H1 (cell line): ENCODE data around the gene WLS. TPM values are rescaled to one million over a fixed set of nuclear protein-coding genes. Genes with fewer than 3 reads are reported as not detected.

Experiments
- CTCF ChIA-PET: fragments of 300-600 bp; sonication (Branson Sonifier 250); formaldehyde crosslinking; loops from one replicate; lab custom pipeline; 2021; ENCODE audit not compliant: partially characterized antibody; lab: Charles Lee
- POLR2A ChIA-PET: fragments of 300-600 bp; sonication (Branson Sonifier 250); formaldehyde crosslinking; loops from one replicate; lab custom pipeline; 2021; ENCODE audit warnings: inconsistent platforms; ENCODE audit not compliant: partially characterized antibody; lab: Charles Lee
- DNase-seq, 2 experiments: peaks; one replicate each; pipeline versions ENCODE4 v3.0.0 to v3.0.0-alpha.2; 2010 to 2022; ENCODE audit warnings: low spot score in 2 of 2, low read depth in 1 of 2, mixed read lengths in 1 of 2
- FAIRE-seq: peaks from 2 replicates; lab custom pipeline; 2011; peaks lifted over from hg19 to GRCh38; lab: Jason Lieb, UNC
- H2AFZ ChIP-seq: 2 replicates; pipeline ENCODE4 v1.8.1; 2012; ENCODE audit warnings: low read length, inconsistent platforms
- H2AK5ac ChIP-seq: 2 replicates; pipeline ENCODE4 v1.6.1; 2013; ENCODE audit warnings: low read depth, low read length
- H2BK120ac ChIP-seq: replicated peaks from 2 replicates; pipeline ENCODE3; 2013; ENCODE audit warnings: low read depth, low read length, inconsistent platforms
- H2BK12ac ChIP-seq: 2 replicates; pipeline ENCODE4 v1.6.1; 2013; ENCODE audit warnings: low read depth, low read length
- H2BK15ac ChIP-seq: 2 replicates; pipeline ENCODE4 v1.6.1; 2013; ENCODE audit warnings: low read length
- H2BK20ac ChIP-seq: 2 replicates; pipeline ENCODE4 v1.6.1; 2013; ENCODE audit warnings: low read length
- H2BK5ac ChIP-seq: 2 replicates; pipeline ENCODE4 v1.6.1; 2013; ENCODE audit warnings: low read depth, low read length
- H3K14ac ChIP-seq: 2 replicates; pipeline ENCODE4 v1.6.1; 2013; ENCODE audit warnings: inconsistent platforms; ENCODE audit not compliant: insufficient read length
- H3K18ac ChIP-seq: 2 replicates; pipeline ENCODE4 v1.6.1; 2013; ENCODE audit warnings: low read length; ENCODE audit errors: extremely low read depth
- H3K23ac ChIP-seq: 2 replicates; pipeline ENCODE4 v1.6.1; 2013; ENCODE audit warnings: inconsistent platforms; ENCODE audit not compliant: insufficient read length
- H3K23me2 ChIP-seq: 2 replicates; pipeline ENCODE4 v1.6.1; 2013; ENCODE audit warnings: low read depth, low read length
- H3K27ac ChIP-seq: 2 replicates; pipeline ENCODE4 v1.6.1; 2011; ENCODE audit warnings: low read depth, low read length, inconsistent platforms
- H3K27me3 ChIP-seq, 4 experiments: replicated peaks in 1 of 4; 1 replicate in 1 of 4; 2 replicates in 3 of 4; pipeline versions ENCODE4 v1.6.1 to v1.8.1; 2011 to 2013; ENCODE audit warnings: low read length in 3 of 4, mild to moderate bottlenecking in 3 of 4, inconsistent platforms in 2 of 4, mixed read lengths in 2 of 4, moderate library complexity in 1 of 4; ENCODE audit not compliant: control insufficient read depth in 3 of 4, insufficient read depth in 3 of 4; ENCODE audit errors: extremely low read depth in 1 of 4
- H3K36me3 ChIP-seq, 4 experiments: 2 replicates each; pipeline versions ENCODE4 v1.6.1 to v1.8.1; 2011 to 2013; ENCODE audit warnings: mild to moderate bottlenecking in 4 of 4, low read length in 3 of 4, moderate library complexity in 2 of 4, control low read depth in 1 of 4, inconsistent platforms in 1 of 4; ENCODE audit not compliant: insufficient read depth in 4 of 4, control insufficient read depth in 2 of 4
- H3K4ac ChIP-seq: replicated peaks from 2 replicates; pipeline ENCODE3; 2013; ENCODE audit warnings: low read length, low read depth, mixed read lengths, inconsistent platforms; ENCODE audit not compliant: insufficient read length
- H3K4me1 ChIP-seq, 4 experiments: replicated peaks in 1 of 4; 1 replicate in 1 of 4; 2 replicates in 3 of 4; pipeline versions ENCODE4 v1.6.1 to v1.8.1; 2011 to 2013; ENCODE audit warnings: low read length in 3 of 4, inconsistent platforms in 2 of 4, mixed read lengths in 1 of 4; ENCODE audit not compliant: insufficient read depth in 4 of 4, control insufficient read depth in 3 of 4
- H3K4me2 ChIP-seq, 2 experiments: 2 replicates each; pipeline versions ENCODE4 v1.6.1 to v1.8.1; 2011 to 2013; ENCODE audit warnings: low read depth in 2 of 2, low read length in 2 of 2, control low read depth in 1 of 2, inconsistent platforms in 1 of 2, mild to moderate bottlenecking in 1 of 2; ENCODE audit not compliant: insufficient read depth in 1 of 2
- H3K4me3 ChIP-seq, 4 experiments: fragments of 200-600, 300-600 bp in 1 of 4; sonication (generic), shearing (Covaris generic), sonication (Bioruptor Twin) in 1 of 4; 2 replicates each; pipeline versions ENCODE4 v1.5.1 to v1.8.1; 2011 to 2016; ENCODE audit warnings: low read length in 4 of 4, low read depth in 3 of 4, control low read depth in 2 of 4, inconsistent platforms in 2 of 4, mild to moderate bottlenecking in 2 of 4, mixed read lengths in 1 of 4, moderate library complexity in 1 of 4; ENCODE audit not compliant: insufficient read depth in 2 of 4; ENCODE audit errors: extremely low read depth in 1 of 4
- H3K56ac ChIP-seq: replicated peaks from 2 replicates; pipeline ENCODE3; 2013; ENCODE audit warnings: low read depth, mild to moderate bottlenecking, mixed read lengths, low read length, inconsistent platforms; ENCODE audit not compliant: insufficient read length
- H3K79me1 ChIP-seq: 2 replicates; pipeline ENCODE4 v1.6.1; 2013; ENCODE audit warnings: low read depth, low read length, control low read depth
- H3K79me2 ChIP-seq, 2 experiments: 2 replicates each; pipeline versions ENCODE4 v1.6.1 to v1.8.1; 2012 to 2013; ENCODE audit warnings: low read length in 2 of 2, mild to moderate bottlenecking in 2 of 2, inconsistent platforms in 1 of 2; ENCODE audit not compliant: insufficient read depth in 2 of 2, control insufficient read depth in 1 of 2
- H3K9ac ChIP-seq, 4 experiments: replicated peaks in 1 of 4; 1 replicate in 1 of 4; 2 replicates in 3 of 4; pipeline versions ENCODE4 v1.6.1 to v1.8.1; 2011 to 2013; ENCODE audit warnings: low read depth in 3 of 4, low read length in 3 of 4, control low read depth in 2 of 4, mild to moderate bottlenecking in 2 of 4, moderate library complexity in 2 of 4, inconsistent platforms in 1 of 4; ENCODE audit errors: extremely low read depth in 1 of 4
- H3K9me3 ChIP-seq, 2 experiments: 2 replicates each; pipeline versions ENCODE4 v1.6.1 to v1.8.1; 2012 to 2013; ENCODE audit warnings: mild to moderate bottlenecking in 2 of 2, moderate library complexity in 2 of 2, control low read depth in 1 of 2, inconsistent platforms in 1 of 2, low read depth in 1 of 2, low read length in 1 of 2, mixed read lengths in 1 of 2; ENCODE audit not compliant: insufficient read depth in 2 of 2
- H4K20me1 ChIP-seq, 2 experiments: replicated peaks in 1 of 2; 2 replicates each; pipeline versions ENCODE3 to v1.8.1; 2011 to 2013; ENCODE audit warnings: inconsistent platforms in 2 of 2, low read length in 2 of 2, mild to moderate bottlenecking in 1 of 2; ENCODE audit not compliant: insufficient read depth in 2 of 2, control insufficient read depth in 1 of 2
- H4K5ac ChIP-seq: 2 replicates; pipeline ENCODE4 v1.6.1; 2013; ENCODE audit warnings: low read length, low read depth, mixed read lengths, inconsistent platforms; ENCODE audit not compliant: insufficient read length
- H4K8ac ChIP-seq: 2 replicates; pipeline ENCODE4 v1.8.0; 2013; ENCODE audit warnings: mild to moderate bottlenecking, moderate library complexity, low read length, inconsistent platforms; ENCODE audit not compliant: insufficient read depth; ENCODE audit errors: extremely low read depth
- H4K91ac ChIP-seq: replicated peaks from 2 replicates; pipeline ENCODE3; 2013; ENCODE audit warnings: low read length, mixed read lengths, inconsistent platforms; ENCODE audit not compliant: insufficient read length
- BCL11A ChIP-seq, 2 experiments: IDR thresholded peaks; one replicate each; pipeline ENCODE4 v1.6.1; 2011; ENCODE audit warnings: low read depth in 2 of 2, low read length in 2 of 2, mild to moderate bottlenecking in 2 of 2
- CREB1 ChIP-seq: IDR thresholded peaks from 2 replicates; pipeline ENCODE4 v1.6.1; 2012; ENCODE audit warnings: inconsistent platforms
- RAD21 ChIP-seq, 2 experiments: IDR thresholded peaks in 1 of 2; conservative IDR thresholded peaks in 1 of 2; 2 replicates each; pipeline ENCODE4 v1.6.1; 2011; ENCODE audit warnings: low read depth in 2 of 2, low read length in 2 of 2, improper control_type of control experiment in 1 of 2, inconsistent platforms in 1 of 2, mild to moderate bottlenecking in 1 of 2, moderate library complexity in 1 of 2
- RBBP5 ChIP-seq: IDR thresholded peaks from 2 replicates; pipeline ENCODE4 v1.7.1; 2012; ENCODE audit warnings: low read depth, mild to moderate bottlenecking, inconsistent platforms, low read length, moderate library complexity, borderline replicate concordance
- WGBS, 2 experiments: shearing (Covaris generic) in 1 of 2; methylation state at CpG; one replicate each; pipeline versions ENCODE4 v1.1.6 to v1.1.7; 2013 to 2015; ENCODE audit warnings: low lambda C conversion rate in 2 of 2, mixed read lengths in 2 of 2, inconsistent platforms in 1 of 2, low coverage in 1 of 2, missing lambda C conversion rate in 1 of 2; ENCODE audit not compliant: insufficient replicate concordance in 2 of 2, insufficient coverage in 1 of 2, insufficient read length in 1 of 2; ENCODE audit errors: extremely low coverage in 1 of 2, missing lambda C conversion rate in 1 of 2; 5-methylcytosine and 5-hydroxymethylcytosine counted together
- polyA plus RNA-seq, 7 experiments: library from polyadenylated mRNA; depleted of rRNA in 3 of 7; stranded (reverse) in 5 of 7; unstranded in 2 of 7; fragments of >200 nt in 5 of 7; fragments of 200-250 nt in 2 of 7; gene quantifications; 1 replicate in 5 of 7; 2 replicates in 1 of 7; 4 replicates in 1 of 7; pipeline versions ENCODE4 v1.2.1 to v1.2.3, GENCODE V29; 2011 to 2013; ENCODE audit warnings: missing spikeins in 2 of 7, mixed read lengths in 2 of 7
- total RNA-seq: library from RNA; stranded (reverse); fragmentation: NEBNext Ultra II Directional; extraction: Animal tissue kit (Norgen Biotek cat#: 25700); gene quantifications from 2 replicates; pipeline ENCODE4 v1.2.1, GENCODE V29; 2021

Gene WLS
- total and polyA plus RNA-seq, 2 of the 8 experiments (the other 6 are each of a cell fraction or from before 2014, with no cell fraction given): 1.2 to 2.7 TPM

DNA sequence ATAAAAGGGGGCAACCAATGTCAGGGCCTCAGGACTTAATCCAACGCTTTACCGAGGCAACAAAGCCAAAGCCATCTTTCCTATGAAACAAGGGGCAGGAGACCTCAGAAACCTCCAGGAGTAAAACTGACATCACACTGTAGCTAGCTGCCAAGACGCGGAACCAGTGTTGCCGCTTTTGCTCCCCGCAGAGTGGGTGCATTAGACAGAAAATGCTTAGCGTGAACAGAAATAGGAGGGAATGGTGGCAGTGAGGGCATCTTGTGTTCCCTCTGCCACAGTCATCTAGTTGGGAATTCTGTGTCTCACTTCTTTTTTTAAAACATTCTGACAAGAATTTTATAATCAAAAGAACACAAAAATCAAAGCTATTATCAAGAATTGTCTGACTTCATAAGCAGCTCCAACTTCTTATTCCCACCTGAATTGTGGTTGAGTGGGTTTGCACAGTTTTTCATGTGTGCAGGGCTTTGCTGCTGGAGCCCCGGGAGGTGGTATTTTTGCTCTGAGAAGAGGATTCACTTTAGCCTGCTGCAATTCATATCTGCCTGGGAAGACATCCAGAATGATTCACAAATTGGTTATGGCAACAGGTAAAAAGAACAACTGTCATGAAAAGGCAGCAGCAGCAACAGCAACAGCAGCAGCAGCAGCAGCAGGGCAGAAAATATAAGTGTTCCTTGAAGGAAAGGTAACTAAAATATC, 99.7 kb downstream of the WLS start:
- Histone ChIP-seq H2BK20ac (no peak overlapping the region), H3K23ac (no peak overlapping the region), H4K8ac (no peak overlapping the region), H4K5ac (no peak overlapping the region), H3K9ac (no peak overlapping the region), H3K56ac (no peak overlapping the region), H3K27me3 (no peaks in the 10 kb centered on the region), H2BK5ac (no peak overlapping the region), H2BK15ac (no peak overlapping the region), H3K79me1 (no peaks in the 10 kb centered on the region), H4K20me1 (no peaks in the 10 kb centered on the region), H3K4me1 (peaks cover 0 to 4% (median 0%) of the 10 kb centered on the region in 4 experiments; a peak in 2 of 7 replicates), H2AFZ (no peak overlapping the region), H3K14ac (no peak overlapping the region), H2AK5ac (no peak overlapping the region), H3K18ac (no peak overlapping the region), H2BK120ac (no peak overlapping the region), H3K36me3 (no peaks in the 10 kb centered on the region), H3K27ac (no peak overlapping the region), H3K23me2 (no peaks in the 10 kb centered on the region), H3K79me2 (no peaks in the 10 kb centered on the region), H2BK12ac (no peak overlapping the region), H3K4me3 (no peak overlapping the region), H4K91ac (no peak overlapping the region), H3K4me2 (no peak overlapping the region), H3K4ac (no peak overlapping the region), H3K9me3 (no peaks in the 10 kb centered on the region)
- FAIRE-seq (no peak), DNase-seq (no peak)
- no peak for TF ChIP-seq RBBP5
- TF ChIP-seq RAD21 (IDR thresholded peaks at IDR 0.05 in 1 of 2, conservative IDR thresholded peaks at IDR 0.05 in 1 of 2; ENCODE audit: low read depth in 2 of 2, low read length in 2 of 2): no peak
- no peak for TF ChIP-seq BCL11A (IDR thresholded peaks at IDR 0.05; ENCODE audit: low read depth in 2 of 2, low read length in 2 of 2)
- TF ChIP-seq CREB1: no peak
- 91% methylated on average over 8 of the region's 8 CpGs; no CpG with 5 or more reads in 1 of the 2 experiments for whole genome bisulfite sequencing, 2 experiments
- ChIA-PET POLR2A (no interaction called here), CTCF (interaction anchor here (0.5 to 2.2 kb wide), 5 partner anchors 12 to 367 kb away, joined by 3 to 12 read pairs (median 4); no protein-coding TSS in a partner anchor)
